ENCODE results near the gene CUBN.

Gene CUBN

GRCh38 chr10:17101257-17101909 is 28.2 kb downstream of the CUBN start:
- DNase-seq: no peak

- no peak for DNase-seq
Observed at GRCh38 chr10:17100586-17100985, 29.0 kb downstream of the CUBN start.

GRCh38 chr10:17098012-17098411 is 31.6 kb downstream of the CUBN start:
- DNase-seq: no peak

- DNase-seq: no peak
Observed at GRCh38 chr10:17094844-17095243, 34.8 kb downstream of the CUBN start.

- DNase-seq: no peak
Observed at GRCh38 chr10:17092986-17093803, 36.4 kb downstream of the CUBN start.

GRCh38 chr10:17092216-17092944 is 37.2 kb downstream of the CUBN start:
- DNase-seq: no peak

- no peak for DNase-seq
Observed at GRCh38 chr10:17088118-17088806, 41.3 kb downstream of the CUBN start.

GRCh38 chr10:17086865-17087367 is 42.7 kb downstream of the CUBN start:
- no peak for DNase-seq

GRCh38 chr10:17085011-17085725 is 44.4 kb downstream of the CUBN start:
- no peak for DNase-seq

- DNase-seq: no peak
Observed at GRCh38 chr10:17084258-17084657, 45.4 kb downstream of the CUBN start.

- DNase-seq: no peak
Observed at GRCh38 chr10:17081431-17081830, 48.2 kb downstream of the CUBN start.

GRCh38 chr10:17077890-17078289 is 51.7 kb downstream of the CUBN start:
- no peak for DNase-seq

- no peak for DNase-seq
Observed at GRCh38 chr10:17077346-17077781, 52.2 kb downstream of the CUBN start.

- no peak for DNase-seq
Observed at GRCh38 chr10:17076626-17077345, 52.8 kb downstream of the CUBN start.

- no peak for DNase-seq
Observed at GRCh38 chr10:17075533-17076359, 53.9 kb downstream of the CUBN start.

- no peak for DNase-seq
Observed at GRCh38 chr10:17074541-17074847, 55.1 kb downstream of the CUBN start.

GRCh38 chr10:17073725-17074540 is 55.7 kb downstream of the CUBN start:
- DNase-seq: no peak

- no peak for DNase-seq
Observed at GRCh38 chr10:17068953-17069352, 60.7 kb downstream of the CUBN start.

- DNase-seq: no peak
Observed at GRCh38 chr10:17067376-17068264, 62.0 kb downstream of the CUBN start.

Measured in NCI-H446 treated with DMSO at 0.1 percent for 48 hours (cell line).